GM18499 (cell line): Measurements from ENCODE around the gene ZNF575.

Source experiments
- ATAC-seq: cut with Tn5 transposase; IDR thresholded peaks from one replicate; pipeline ENCODE4 v1.9.1; 2021; ENCODE audit warnings: moderate number of reproducible peaks; ENCODE audit not compliant: insufficient read depth, unreplicated experiment

ZNF575 gene

GRCh38 chr19:43569657-43570056, 36.7 kb downstream of the ZNF575 start:
- no peak for ATAC-seq

DNA sequence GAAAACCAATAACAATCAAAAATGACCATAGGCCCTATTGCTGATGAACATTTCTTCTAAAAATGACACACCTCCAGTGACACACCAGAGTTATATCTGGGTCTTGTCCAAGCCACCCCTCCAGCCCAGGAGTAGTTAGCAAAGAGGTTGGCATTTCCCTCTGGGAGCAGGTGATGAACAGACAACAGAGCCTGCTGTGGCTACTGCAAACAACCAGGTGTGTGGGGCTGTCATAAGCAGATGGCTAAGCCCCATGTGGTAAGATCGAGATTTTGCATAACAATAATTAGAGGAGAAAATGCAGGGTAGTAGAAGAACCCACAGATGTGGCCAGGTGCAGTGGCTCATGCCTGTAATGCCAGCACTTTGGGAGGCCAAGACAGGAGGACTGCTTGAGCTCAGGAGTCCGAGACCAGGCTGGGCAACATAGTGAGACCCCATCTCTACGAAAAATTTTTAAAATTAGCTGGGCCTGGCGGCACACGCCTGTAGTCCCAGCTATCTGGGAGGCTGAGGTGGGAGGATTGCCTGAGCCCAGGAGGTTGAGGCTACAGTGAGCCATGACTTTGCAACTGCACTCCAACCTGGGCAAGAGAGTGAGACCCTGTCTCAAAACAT, 37.3 kb downstream of the ZNF575 start:
- ATAC-seq: no peak

DNA sequence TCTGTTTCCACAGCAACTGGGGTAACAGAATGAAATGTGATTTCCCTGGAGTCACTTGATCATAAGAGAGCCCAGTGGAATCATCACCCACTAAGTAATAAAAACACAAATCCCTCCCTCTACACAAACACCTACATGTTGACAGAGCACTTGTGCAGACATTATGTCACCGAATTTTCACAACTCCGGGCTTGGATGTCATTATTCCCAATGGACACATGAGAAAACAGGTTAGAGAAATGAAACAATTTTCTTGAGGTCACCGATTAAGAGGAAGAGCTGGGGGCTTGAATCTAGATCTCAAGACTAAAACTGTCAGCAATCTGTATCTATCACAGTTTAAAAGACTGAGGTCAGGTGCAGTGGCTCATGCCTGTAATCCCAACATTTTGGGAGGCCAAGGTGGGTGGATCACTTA, 39.2 kb downstream of the ZNF575 start:
- ATAC-seq: no peak

GRCh38 chr19:43574424-43575155, 41.6 kb downstream of the ZNF575 start:
- ATAC-seq: no peak

DNA sequence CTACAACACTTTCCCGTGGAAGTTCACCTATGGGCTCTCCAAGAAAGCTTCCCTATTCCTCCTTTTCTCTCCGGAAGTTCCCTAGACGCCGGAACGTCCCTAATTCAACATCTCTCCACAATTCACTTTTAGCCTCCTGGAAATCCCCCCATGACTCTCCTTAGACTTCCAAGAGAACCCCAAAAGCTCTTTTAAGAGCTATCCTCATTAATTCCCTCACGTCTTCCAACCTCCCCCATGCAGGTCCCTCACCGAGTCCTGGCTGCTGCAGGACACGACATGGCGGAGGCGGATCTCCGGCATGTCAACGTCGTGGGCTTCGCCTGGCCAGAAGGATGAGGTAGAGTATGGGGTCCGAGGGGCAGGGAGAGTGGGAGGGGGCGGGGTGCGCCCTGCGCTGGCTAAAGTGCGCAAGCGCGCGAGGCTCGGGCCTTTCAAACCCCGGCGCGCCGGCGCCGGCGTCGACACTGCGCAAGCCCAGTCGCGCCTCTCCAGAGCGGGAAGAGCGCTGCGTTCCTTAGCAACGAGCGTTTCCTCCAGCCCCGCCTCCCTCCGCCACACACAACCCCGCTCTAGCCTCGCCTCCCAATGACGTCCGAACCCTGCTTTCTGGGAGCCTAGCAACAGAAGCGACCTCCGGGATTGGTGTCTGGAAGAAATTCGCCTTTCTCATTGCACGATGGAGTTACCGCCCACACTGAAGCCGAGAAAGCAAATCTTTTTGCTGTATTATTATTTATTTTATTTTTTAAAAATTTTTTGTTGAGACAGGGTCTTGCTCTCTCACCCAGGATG, 42.4 kb downstream of the ZNF575 start, which contains the start of the genes PINLYP and XRCC1:
TSS of gene PINLYP (plus strand) at position 646 of the 795 bp plus-strand sequence. CDS start 1,391 bp downstream, outside the sequence.
TSS of gene XRCC1 (minus strand) at position 372 of the 795 bp plus-strand sequence. CDS start at position 303, 69 bp downstream.
- ATAC-seq: peak; percentile 70

DNA sequence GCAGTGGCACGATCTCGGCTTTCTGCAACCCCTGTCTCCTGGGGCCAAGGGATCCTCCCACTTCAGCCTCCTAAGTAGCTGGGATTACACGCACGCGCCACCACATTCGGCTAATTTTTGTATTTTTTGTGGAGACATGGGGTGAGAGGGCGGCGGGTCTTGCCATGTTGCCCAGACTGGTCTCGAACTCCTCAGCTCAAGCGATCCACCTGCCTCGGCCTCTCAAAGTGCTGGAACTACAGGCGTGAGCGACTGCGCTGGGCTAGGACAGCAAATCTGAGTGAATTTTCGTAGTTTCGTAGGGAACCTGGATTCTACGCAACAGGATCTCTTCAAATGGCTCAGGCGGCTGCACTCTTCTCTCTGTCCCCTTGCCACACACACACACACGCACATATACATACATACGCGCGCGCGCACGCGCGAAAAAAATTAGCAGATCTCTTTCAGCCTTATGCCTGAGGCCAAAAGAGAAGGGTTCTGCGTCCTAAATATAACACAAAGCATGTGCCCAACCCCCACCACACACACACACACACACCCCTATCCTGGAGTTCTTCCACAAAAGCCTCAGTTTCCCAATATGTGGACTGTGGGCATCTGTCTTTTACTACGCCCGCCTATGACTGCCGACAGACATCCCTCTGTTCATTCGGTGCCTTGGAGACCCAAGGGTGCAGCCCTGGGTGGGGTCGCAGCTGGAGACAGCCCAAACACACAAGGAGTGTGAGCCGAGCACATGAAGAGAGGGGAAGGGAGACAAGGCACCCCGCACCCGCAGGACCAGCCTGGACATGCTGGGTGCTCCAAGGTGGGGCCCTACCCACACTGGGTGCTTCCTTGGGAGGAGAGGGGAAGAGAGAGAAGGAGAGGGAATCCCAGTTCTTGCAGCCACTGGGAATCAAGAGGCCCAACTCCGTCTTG, 43.2 kb downstream of the ZNF575 start:
- ATAC-seq: no peak

- no peak for ATAC-seq
Measured at GRCh38 chr19:43578787-43579186, 45.8 kb downstream of the ZNF575 start.

DNA sequence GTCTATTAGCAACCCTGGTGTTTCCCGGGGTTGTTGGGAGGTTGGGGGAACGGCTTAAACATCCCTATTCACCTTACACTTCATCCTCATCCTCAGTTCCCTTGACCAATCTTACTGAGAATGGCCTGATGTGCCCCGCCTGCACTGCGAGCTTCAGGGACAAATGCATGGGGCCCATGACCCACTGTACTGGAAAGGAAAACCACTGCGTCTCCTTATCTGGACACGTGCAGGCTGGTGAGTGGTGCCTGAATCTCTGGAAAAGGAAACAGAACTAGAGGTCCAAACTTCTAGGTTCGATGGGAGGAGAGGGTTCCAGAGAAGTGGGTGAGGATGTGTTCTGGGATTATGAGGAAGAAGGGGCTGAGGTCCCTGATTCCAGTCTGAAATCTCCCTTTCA, 48.5 kb downstream of the ZNF575 start:
- no peak for ATAC-seq

DNA sequence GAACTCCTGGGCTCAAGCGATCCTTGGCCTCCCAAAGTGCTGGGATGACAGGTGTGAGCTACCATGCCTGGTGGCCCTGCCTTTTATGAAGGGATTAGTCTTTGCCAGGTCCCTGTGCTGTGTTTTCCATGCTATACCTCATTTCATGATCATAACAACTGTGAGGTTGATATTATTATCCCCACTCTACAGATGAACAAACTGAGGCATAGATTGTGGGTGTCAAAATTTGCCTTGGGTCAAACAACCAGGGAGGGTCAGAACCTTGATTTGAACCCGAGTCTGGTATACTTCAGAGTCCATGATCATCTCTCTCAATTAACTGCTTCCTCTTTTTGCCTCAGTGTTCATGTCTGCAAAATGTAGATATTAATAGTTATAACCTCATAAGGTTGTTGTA, 49.5 kb downstream of the ZNF575 start:
- no peak for ATAC-seq

- ATAC-seq: no peak
Measured at GRCh38 chr19:43584484-43584883, 51.5 kb downstream of the ZNF575 start.
